Mammary epithelial cell (primary cell): ENCODE data around the gene GYG1.

Experiments used
- CTCF ChIP-seq, 2 donors: IDR thresholded peaks in 1 of 2; conservative IDR thresholded peaks in 1 of 2; 2 replicates each; pipeline ENCODE4 v1.5.1; 2011 to 2012; ENCODE audit warnings: inconsistent platforms in 2 of 2, low read length in 2 of 2, mild to moderate bottlenecking in 2 of 2, control low read depth in 1 of 2, low read depth in 1 of 2; ENCODE audit not compliant: insufficient read depth in 1 of 2; ENCODE audit errors: extremely low read depth in 1 of 2
- EZH2 ChIP-seq: IDR thresholded peaks from 2 replicates; pipeline ENCODE4 v1.6.1; 2012; ENCODE audit warnings: low read length, inconsistent platforms, borderline replicate concordance

DNA sequence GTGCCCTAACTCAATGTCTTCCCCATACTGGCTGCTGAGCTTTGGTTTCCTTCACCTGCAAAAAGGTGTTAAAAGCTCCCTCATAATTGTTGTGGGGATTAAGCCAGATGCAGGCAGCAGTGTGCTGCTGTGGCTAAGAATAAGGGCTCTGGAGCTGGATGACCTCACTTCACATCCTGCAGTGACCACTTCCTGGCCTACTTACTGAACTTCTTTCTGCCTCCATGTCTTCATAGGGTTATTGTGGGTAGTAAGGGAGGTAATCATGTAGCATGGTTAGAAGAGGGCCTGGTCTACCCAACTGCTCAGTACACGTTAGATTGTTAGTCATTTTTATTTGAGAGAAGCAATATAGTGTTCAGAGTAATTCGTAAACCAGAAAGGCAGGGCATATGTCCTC is 18.4 kb downstream of the GYG1 start:
- TF ChIP-seq CTCF (conservative IDR thresholded peaks at IDR 0.05 in 1 of 2, IDR thresholded peaks at IDR 0.05 in 1 of 2; ENCODE audit: extremely low read depth in 1 of 2, insufficient read depth in 1 of 2, low read depth in 1 of 2, low read length in 2 of 2) (no peak), EZH2 (no peak)
